HepG2 (cell line): ENCODE data around the gene RAD51AP1. TPM values are rescaled to one million over a fixed set of nuclear protein-coding genes. Genes with fewer than 3 reads are reported as not detected.

ENCODE experiments used
- CENPX ChIP-seq: sonication (generic); formaldehyde crosslinking; IDR thresholded peaks from 2 replicates; pipeline ENCODE4 v1.9.0; 2021; ENCODE audit warnings: mild to moderate bottlenecking, missing genetic modification reagents, moderate library complexity
- HMGA1 ChIP-seq: sonication (generic); formaldehyde crosslinking; conservative IDR thresholded peaks from 2 replicates; pipeline ENCODE4 v1.4.0; 2020; ENCODE audit warnings: missing genetic modification reagents
- HNF4G ChIP-seq, 2 experiments: sonication (generic) in 1 of 2; formaldehyde crosslinking in 1 of 2; IDR thresholded peaks; 2 replicates each; pipeline versions ENCODE4 v1.4.0 to v1.6.1; 2011 to 2020; ENCODE audit warnings: borderline replicate concordance in 2 of 2, low read depth in 2 of 2, mild to moderate bottlenecking in 2 of 2, low read length in 1 of 2, missing genetic modification reagents in 1 of 2, moderate library complexity in 1 of 2
- HOXA7 ChIP-seq: sonication (generic); formaldehyde crosslinking; IDR thresholded peaks from 2 replicates; pipeline ENCODE4 v1.8.1; 2022; ENCODE audit warnings: mild to moderate bottlenecking, missing genetic modification reagents, moderate library complexity
- KLF16 ChIP-seq, 2 experiments: sonication (generic) in 1 of 2; formaldehyde crosslinking in 1 of 2; IDR thresholded peaks; 2 replicates each; pipeline versions ENCODE4 v1.6.1 to v1.8.0; 2016 to 2023; ENCODE audit warnings: missing genetic modification reagents in 2 of 2, missing compliant biosample characterization in 1 of 2
- LCORL ChIP-seq, 2 experiments: fragments of 450-650 bp in 1 of 2; sonication (generic) in 1 of 2; formaldehyde crosslinking in 1 of 2; IDR thresholded peaks; 2 replicates each; pipeline versions ENCODE4 v1.5.0 to v1.6.1; 2017 to 2020; ENCODE audit warnings: antibody characterized with exemption in 1 of 2, missing genetic modification reagents in 1 of 2
- MED13 ChIP-seq: sonication (generic); formaldehyde crosslinking; IDR thresholded peaks from 2 replicates; pipeline ENCODE4 v1.5.0; 2020; ENCODE audit warnings: missing genetic modification reagents
- MXD1 ChIP-seq: sonication (generic); formaldehyde crosslinking; IDR thresholded peaks from 2 replicates; pipeline ENCODE4 v1.4.0; 2020; ENCODE audit warnings: mild to moderate bottlenecking, missing genetic modification reagents
- MXI1 ChIP-seq: IDR thresholded peaks from 3 replicates; pipeline ENCODE4 v1.6.1; 2012; ENCODE audit warnings: low read depth, low read length, inconsistent platforms, borderline replicate concordance
- NFYC ChIP-seq: IDR thresholded peaks from 2 replicates; pipeline ENCODE4 v1.6.1; 2016; ENCODE audit warnings: missing genetic modification reagents, missing compliant biosample characterization
- NPAS2 ChIP-seq: sonication (generic); formaldehyde crosslinking; IDR thresholded peaks from 2 replicates; pipeline ENCODE4 v1.8.0; 2022; ENCODE audit warnings: mild to moderate bottlenecking, missing genetic modification reagents, borderline replicate concordance
- SALL2 ChIP-seq: sonication (generic); formaldehyde crosslinking; IDR thresholded peaks from 2 replicates; pipeline ENCODE4 v1.8.1; 2023; ENCODE audit warnings: mild to moderate bottlenecking, missing genetic modification reagents, inconsistent platforms
- THAP7 ChIP-seq: sonication (generic); formaldehyde crosslinking; IDR thresholded peaks from 2 replicates; pipeline ENCODE4 v1.8.1; 2023; ENCODE audit warnings: mild to moderate bottlenecking, missing genetic modification reagents
- TIGD3 ChIP-seq: sonication (generic); formaldehyde crosslinking; IDR thresholded peaks from 2 replicates; pipeline ENCODE4 v1.5.1; 2020; ENCODE audit warnings: mild to moderate bottlenecking, missing genetic modification reagents, borderline replicate concordance
- ZNF280B ChIP-seq: sonication (generic); formaldehyde crosslinking; IDR thresholded peaks from 2 replicates; pipeline ENCODE4 v1.5.0; 2020; ENCODE audit warnings: missing genetic modification reagents, mild to moderate bottlenecking, borderline replicate concordance
- ZNF335 ChIP-seq: sonication (generic); formaldehyde crosslinking; IDR thresholded peaks from 2 replicates; pipeline ENCODE4 v1.4.0; 2020; ENCODE audit warnings: missing genetic modification reagents
- ZNF574 ChIP-seq: sonication (generic); formaldehyde crosslinking; IDR thresholded peaks from 2 replicates; pipeline ENCODE4 v1.4.0; 2020; ENCODE audit warnings: missing genetic modification reagents
- ZNF7 ChIP-seq: IDR thresholded peaks from 2 replicates; pipeline ENCODE4 v1.6.1; 2016; ENCODE audit warnings: missing biosample characterization, missing genetic modification reagents
- ZNF737 ChIP-seq: sonication (generic); formaldehyde crosslinking; IDR thresholded peaks from 2 replicates; pipeline ENCODE4 v1.5.0; 2020; ENCODE audit warnings: missing genetic modification reagents, mild to moderate bottlenecking, borderline replicate concordance
- polyA plus RNA-seq, 8 experiments: library from polyadenylated mRNA; depleted of rRNA in 3 of 8; stranded (reverse) in 7 of 8; unstranded in 1 of 8; fragments of >200 nt; fragmentation: Illumina TruSeq in 4 of 8; extraction: Trizol in 4 of 8; gene quantifications; 2 replicates each; pipeline versions ENCODE4 v1.2.1 to v1.2.3, GENCODE V29; 2011 to 2016; ENCODE audit warnings: low read depth in 4 of 8, missing spikeins in 1 of 8, mixed read lengths in 1 of 8; ENCODE audit not compliant: insufficient read depth in 1 of 8
- total RNA-seq, 5 experiments: library from RNA; depleted of rRNA; stranded (reverse); fragments of >200 nt; fragmentation: Illumina TruSeq; extraction: Trizol; gene quantifications; 2 replicates each; pipeline ENCODE4 v1.2.3, GENCODE V29; 2016; ENCODE audit warnings: low read depth in 1 of 5

RAD51AP1 gene
- total and polyA plus RNA-seq, 2 of the 13 experiments (the other 11 are each of a cell fraction or from before 2014, with no cell fraction given): 16.6 to 49.3 TPM

- TF ChIP-seq LCORL (IDR thresholded peaks at IDR 0.05) (no peak), LCORL (CRISPR knock-in tag; IDR thresholded peaks at IDR 0.05) (no peak), HNF4G (IDR thresholded peaks at IDR 0.05; ENCODE audit: borderline replicate concordance, low read depth, low read length) (no peak), HNF4G (CRISPR knock-in tag; IDR thresholded peaks at IDR 0.05; ENCODE audit: borderline replicate concordance, low read depth) (no peak; the same call in 1 of the 2 replicates), CENPX (CRISPR knock-in tag) (no peak), ZNF574 (CRISPR knock-in tag) (peak; percentile 81), NPAS2 (CRISPR knock-in tag) (no peak), MED13 (CRISPR knock-in tag) (no peak), ZNF335 (CRISPR knock-in tag) (no peak), THAP7 (CRISPR knock-in tag) (no peak), NFYC (CRISPR knock-in tag) (peak; percentile 89), ZNF737 (CRISPR knock-in tag) (no peak), ZNF280B (CRISPR knock-in tag) (no peak), SALL2 (CRISPR knock-in tag) (no peak), MXI1 (peak; percentile 72; the same call in 1 of the 3 replicates), HMGA1 (CRISPR knock-in tag) (no peak), MXD1 (no peak; the same call in 1 of the 2 replicates), KLF16 (CRISPR knock-in tag; IDR thresholded peaks at IDR 0.05) (peak in 1 of 2 experiments; percentile 71; a peak in 1 of 4 replicates), HOXA7 (CRISPR knock-in tag) (no peak), TIGD3 (CRISPR knock-in tag) (0 out of 2 replicates have a peak, but pooled peaks have one; percentile 50), ZNF7 (CRISPR knock-in tag) (no peak)
Observed at GRCh38 chr12:4538207-4539160, at the start of gene RAD51AP1 (continued).
